H1 (cell line): ENCODE measurements around the gene SGCD. TPM values are rescaled to one million over a fixed set of nuclear protein-coding genes. Genes with fewer than 3 reads are reported as not detected.

ENCODE experiments used
- CTCF ChIA-PET: fragments of 300-600 bp; sonication (Branson Sonifier 250); formaldehyde crosslinking; loops from one replicate; lab custom pipeline; 2021; ENCODE audit not compliant: partially characterized antibody; lab: Charles Lee
- POLR2A ChIA-PET: fragments of 300-600 bp; sonication (Branson Sonifier 250); formaldehyde crosslinking; loops from one replicate; lab custom pipeline; 2021; ENCODE audit warnings: inconsistent platforms; ENCODE audit not compliant: partially characterized antibody; lab: Charles Lee
- DNase-seq, 2 experiments: peaks; one replicate each; pipeline versions ENCODE4 v3.0.0 to v3.0.0-alpha.2; 2010 to 2022; ENCODE audit warnings: low spot score in 2 of 2, low read depth in 1 of 2, mixed read lengths in 1 of 2
- FAIRE-seq: peaks from 2 replicates; lab custom pipeline; 2011; peaks lifted over from hg19 to GRCh38; lab: Jason Lieb, UNC
- H2AFZ ChIP-seq: 2 replicates; pipeline ENCODE4 v1.8.1; 2012; ENCODE audit warnings: low read length, inconsistent platforms
- H2AK5ac ChIP-seq: 2 replicates; pipeline ENCODE4 v1.6.1; 2013; ENCODE audit warnings: low read depth, low read length
- H2BK120ac ChIP-seq: replicated peaks from 2 replicates; pipeline ENCODE3; 2013; ENCODE audit warnings: low read depth, low read length, inconsistent platforms
- H2BK12ac ChIP-seq: 2 replicates; pipeline ENCODE4 v1.6.1; 2013; ENCODE audit warnings: low read depth, low read length
- H2BK15ac ChIP-seq: 2 replicates; pipeline ENCODE4 v1.6.1; 2013; ENCODE audit warnings: low read length
- H2BK20ac ChIP-seq: 2 replicates; pipeline ENCODE4 v1.6.1; 2013; ENCODE audit warnings: low read length
- H2BK5ac ChIP-seq: 2 replicates; pipeline ENCODE4 v1.6.1; 2013; ENCODE audit warnings: low read depth, low read length
- H3K14ac ChIP-seq: 2 replicates; pipeline ENCODE4 v1.6.1; 2013; ENCODE audit warnings: inconsistent platforms; ENCODE audit not compliant: insufficient read length
- H3K18ac ChIP-seq: 2 replicates; pipeline ENCODE4 v1.6.1; 2013; ENCODE audit warnings: low read length; ENCODE audit errors: extremely low read depth
- H3K23ac ChIP-seq: 2 replicates; pipeline ENCODE4 v1.6.1; 2013; ENCODE audit warnings: inconsistent platforms; ENCODE audit not compliant: insufficient read length
- H3K23me2 ChIP-seq: 2 replicates; pipeline ENCODE4 v1.6.1; 2013; ENCODE audit warnings: low read depth, low read length
- H3K27ac ChIP-seq: 2 replicates; pipeline ENCODE4 v1.6.1; 2011; ENCODE audit warnings: low read depth, low read length, inconsistent platforms
- H3K27me3 ChIP-seq, 4 experiments: replicated peaks in 1 of 4; 1 replicate in 1 of 4; 2 replicates in 3 of 4; pipeline versions ENCODE4 v1.6.1 to v1.8.1; 2011 to 2013; ENCODE audit warnings: low read length in 3 of 4, mild to moderate bottlenecking in 3 of 4, inconsistent platforms in 2 of 4, mixed read lengths in 2 of 4, moderate library complexity in 1 of 4; ENCODE audit not compliant: control insufficient read depth in 3 of 4, insufficient read depth in 3 of 4; ENCODE audit errors: extremely low read depth in 1 of 4
- H3K36me3 ChIP-seq, 4 experiments: 2 replicates each; pipeline versions ENCODE4 v1.6.1 to v1.8.1; 2011 to 2013; ENCODE audit warnings: mild to moderate bottlenecking in 4 of 4, low read length in 3 of 4, moderate library complexity in 2 of 4, control low read depth in 1 of 4, inconsistent platforms in 1 of 4; ENCODE audit not compliant: insufficient read depth in 4 of 4, control insufficient read depth in 2 of 4
- H3K4ac ChIP-seq: replicated peaks from 2 replicates; pipeline ENCODE3; 2013; ENCODE audit warnings: low read length, low read depth, mixed read lengths, inconsistent platforms; ENCODE audit not compliant: insufficient read length
- H3K4me1 ChIP-seq, 4 experiments: replicated peaks in 1 of 4; 1 replicate in 1 of 4; 2 replicates in 3 of 4; pipeline versions ENCODE4 v1.6.1 to v1.8.1; 2011 to 2013; ENCODE audit warnings: low read length in 3 of 4, inconsistent platforms in 2 of 4, mixed read lengths in 1 of 4; ENCODE audit not compliant: insufficient read depth in 4 of 4, control insufficient read depth in 3 of 4
- H3K4me2 ChIP-seq, 2 experiments: 2 replicates each; pipeline versions ENCODE4 v1.6.1 to v1.8.1; 2011 to 2013; ENCODE audit warnings: low read depth in 2 of 2, low read length in 2 of 2, control low read depth in 1 of 2, inconsistent platforms in 1 of 2, mild to moderate bottlenecking in 1 of 2; ENCODE audit not compliant: insufficient read depth in 1 of 2
- H3K4me3 ChIP-seq, 4 experiments: fragments of 200-600, 300-600 bp in 1 of 4; sonication (generic), shearing (Covaris generic), sonication (Bioruptor Twin) in 1 of 4; 2 replicates each; pipeline versions ENCODE4 v1.5.1 to v1.8.1; 2011 to 2016; ENCODE audit warnings: low read length in 4 of 4, low read depth in 3 of 4, control low read depth in 2 of 4, inconsistent platforms in 2 of 4, mild to moderate bottlenecking in 2 of 4, mixed read lengths in 1 of 4, moderate library complexity in 1 of 4; ENCODE audit not compliant: insufficient read depth in 2 of 4; ENCODE audit errors: extremely low read depth in 1 of 4
- H3K56ac ChIP-seq: replicated peaks from 2 replicates; pipeline ENCODE3; 2013; ENCODE audit warnings: low read depth, mild to moderate bottlenecking, mixed read lengths, low read length, inconsistent platforms; ENCODE audit not compliant: insufficient read length
- H3K79me1 ChIP-seq: 2 replicates; pipeline ENCODE4 v1.6.1; 2013; ENCODE audit warnings: low read depth, low read length, control low read depth
- H3K79me2 ChIP-seq, 2 experiments: 2 replicates each; pipeline versions ENCODE4 v1.6.1 to v1.8.1; 2012 to 2013; ENCODE audit warnings: low read length in 2 of 2, mild to moderate bottlenecking in 2 of 2, inconsistent platforms in 1 of 2; ENCODE audit not compliant: insufficient read depth in 2 of 2, control insufficient read depth in 1 of 2
- H3K9ac ChIP-seq, 4 experiments: replicated peaks in 1 of 4; 1 replicate in 1 of 4; 2 replicates in 3 of 4; pipeline versions ENCODE4 v1.6.1 to v1.8.1; 2011 to 2013; ENCODE audit warnings: low read depth in 3 of 4, low read length in 3 of 4, control low read depth in 2 of 4, mild to moderate bottlenecking in 2 of 4, moderate library complexity in 2 of 4, inconsistent platforms in 1 of 4; ENCODE audit errors: extremely low read depth in 1 of 4
- H3K9me3 ChIP-seq, 2 experiments: 2 replicates each; pipeline versions ENCODE4 v1.6.1 to v1.8.1; 2012 to 2013; ENCODE audit warnings: mild to moderate bottlenecking in 2 of 2, moderate library complexity in 2 of 2, control low read depth in 1 of 2, inconsistent platforms in 1 of 2, low read depth in 1 of 2, low read length in 1 of 2, mixed read lengths in 1 of 2; ENCODE audit not compliant: insufficient read depth in 2 of 2
- H4K20me1 ChIP-seq, 2 experiments: replicated peaks in 1 of 2; 2 replicates each; pipeline versions ENCODE3 to v1.8.1; 2011 to 2013; ENCODE audit warnings: inconsistent platforms in 2 of 2, low read length in 2 of 2, mild to moderate bottlenecking in 1 of 2; ENCODE audit not compliant: insufficient read depth in 2 of 2, control insufficient read depth in 1 of 2
- H4K5ac ChIP-seq: 2 replicates; pipeline ENCODE4 v1.6.1; 2013; ENCODE audit warnings: low read length, low read depth, mixed read lengths, inconsistent platforms; ENCODE audit not compliant: insufficient read length
- H4K8ac ChIP-seq: 2 replicates; pipeline ENCODE4 v1.8.0; 2013; ENCODE audit warnings: mild to moderate bottlenecking, moderate library complexity, low read length, inconsistent platforms; ENCODE audit not compliant: insufficient read depth; ENCODE audit errors: extremely low read depth
- H4K91ac ChIP-seq: replicated peaks from 2 replicates; pipeline ENCODE3; 2013; ENCODE audit warnings: low read length, mixed read lengths, inconsistent platforms; ENCODE audit not compliant: insufficient read length
- CHD2 ChIP-seq: IDR thresholded peaks from 2 replicates; pipeline ENCODE4 v1.6.1; 2012; ENCODE audit warnings: low read length, improper control_type of control experiment
- GABPA ChIP-seq: IDR thresholded peaks from 2 replicates; pipeline ENCODE4 v1.6.1; 2011; ENCODE audit warnings: mild to moderate bottlenecking, low read length, moderate library complexity, borderline replicate concordance; ENCODE audit not compliant: insufficient read depth
- GTF2F1 ChIP-seq: IDR thresholded peaks from 2 replicates; pipeline ENCODE4 v1.6.1; 2012; ENCODE audit warnings: low read depth, low read length, improper control_type of control experiment, borderline replicate concordance
- KDM4A ChIP-seq: IDR thresholded peaks from one replicate; pipeline ENCODE4 v1.7.1; 2012; ENCODE audit warnings: low read depth, mild to moderate bottlenecking, moderate library complexity, low read length, inconsistent platforms; ENCODE audit not compliant: severe bottlenecking
- POLR2A ChIP-seq, 2 experiments: IDR thresholded peaks; 1 replicate in 1 of 2; 2 replicates in 1 of 2; pipeline ENCODE4 v1.6.1; 2011; ENCODE audit warnings: low read depth in 2 of 2, low read length in 2 of 2, mild to moderate bottlenecking in 2 of 2; ENCODE audit errors: control extremely low read depth in 1 of 2
- RAD21 ChIP-seq, 2 experiments: IDR thresholded peaks in 1 of 2; conservative IDR thresholded peaks in 1 of 2; 2 replicates each; pipeline ENCODE4 v1.6.1; 2011; ENCODE audit warnings: low read depth in 2 of 2, low read length in 2 of 2, improper control_type of control experiment in 1 of 2, inconsistent platforms in 1 of 2, mild to moderate bottlenecking in 1 of 2, moderate library complexity in 1 of 2
- RNF2 ChIP-seq: fragments of 200-900, 300-1000 bp; sonication (generic); IDR thresholded peaks from 2 replicates; pipeline ENCODE4 v1.7.1; 2016; ENCODE audit warnings: borderline replicate concordance, low read depth, mild to moderate bottlenecking, antibody characterized with exemption, low read length; ENCODE audit not compliant: poor library complexity, severe bottlenecking; ENCODE audit errors: missing control alignments
- SP4 ChIP-seq: IDR thresholded peaks from 2 replicates; pipeline ENCODE4 v1.6.1; 2012; ENCODE audit warnings: low read length, inconsistent platforms
- SUZ12 ChIP-seq: fragments of 200-600 bp; sonication (generic); IDR thresholded peaks from 2 replicates; pipeline ENCODE4 v1.6.1; 2012; ENCODE audit warnings: mild to moderate bottlenecking, inconsistent platforms, low read length, moderate library complexity, mixed read lengths
- TAF1 ChIP-seq: IDR thresholded peaks from 2 replicates; pipeline ENCODE4 v1.6.1; 2011; ENCODE audit warnings: mild to moderate bottlenecking, low read depth, low read length
- TBP ChIP-seq: IDR thresholded peaks from 2 replicates; pipeline ENCODE4 v1.6.1; 2011; ENCODE audit warnings: low read depth, low read length, improper control_type of control experiment
- polyA plus RNA-seq, 7 experiments: library from polyadenylated mRNA; depleted of rRNA in 3 of 7; stranded (reverse) in 5 of 7; unstranded in 2 of 7; fragments of >200 nt in 5 of 7; fragments of 200-250 nt in 2 of 7; gene quantifications; 1 replicate in 5 of 7; 2 replicates in 1 of 7; 4 replicates in 1 of 7; pipeline versions ENCODE4 v1.2.1 to v1.2.3, GENCODE V29; 2011 to 2013; ENCODE audit warnings: missing spikeins in 2 of 7, mixed read lengths in 2 of 7
- total RNA-seq: library from RNA; stranded (reverse); fragmentation: NEBNext Ultra II Directional; extraction: Animal tissue kit (Norgen Biotek cat#: 25700); gene quantifications from 2 replicates; pipeline ENCODE4 v1.2.1, GENCODE V29; 2021
- TF ChIP-seq, protein P1 (sequence below): IDR thresholded peaks from 2 replicates; pipeline ENCODE4 v1.6.1; 2012; ENCODE audit warnings: inconsistent platforms
- TF ChIP-seq, protein P2 (sequence below): IDR thresholded peaks from 2 replicates; pipeline ENCODE4 v1.6.1; 2011; ENCODE audit warnings: low read depth, mild to moderate bottlenecking, low read length; ENCODE audit not compliant: insufficient read depth
- TF ChIP-seq, protein P3 (sequence below): IDR thresholded peaks from 2 replicates; pipeline ENCODE4 v1.6.1; 2011; ENCODE audit warnings: low read length, improper control_type of control experiment

Gene SGCD
- total and polyA plus RNA-seq, 2 of the 8 experiments (the other 6 are each of a cell fraction or from before 2014, with no cell fraction given), result 0.04 to 0.08 TPM

DNA sequence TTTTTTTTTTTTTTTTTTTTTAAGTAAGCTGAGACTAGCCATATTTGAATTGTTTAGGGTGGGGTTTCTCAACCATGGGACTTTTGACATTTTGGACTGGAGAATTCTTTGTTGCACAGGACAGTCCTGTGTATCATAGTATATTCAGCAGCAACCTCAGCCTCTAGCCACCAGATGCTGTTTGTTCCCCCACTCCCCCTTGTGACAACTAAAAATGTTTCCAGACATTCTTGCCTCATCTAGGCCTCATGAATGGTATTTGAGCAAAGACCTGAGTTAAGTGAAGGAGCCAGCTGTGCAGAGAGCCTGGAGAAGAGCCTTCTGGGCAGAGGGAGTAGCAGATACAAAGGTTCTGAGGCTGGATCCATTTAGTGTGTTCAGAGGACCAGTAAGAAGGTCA is 155.9 kb downstream of the SGCD start:
- Histone ChIP-seq H2BK120ac (no peak overlapping the region), H3K14ac (no peak overlapping the region), H3K56ac (no peak overlapping the region), H2BK12ac (no peak overlapping the region), H2BK15ac (no peak overlapping the region), H3K79me1 (no peaks in the 10 kb centered on the region), H3K4me3 (no peak overlapping the region), H3K18ac (no peak overlapping the region), H2AK5ac (no peak overlapping the region), H3K27ac (no peak overlapping the region), H4K91ac (no peak overlapping the region), H3K23me2 (no peaks in the 10 kb centered on the region), H2AFZ (no peak overlapping the region), H4K20me1 (no peaks in the 10 kb centered on the region), H4K8ac (no peak overlapping the region), H3K9me3 (no peaks in the 10 kb centered on the region), H3K36me3 (no peaks in the 10 kb centered on the region), H3K79me2 (no peaks in the 10 kb centered on the region), H3K4ac (no peak overlapping the region), H2BK5ac (no peak overlapping the region), H3K4me2 (no peak overlapping the region), H3K23ac (no peak overlapping the region), H4K5ac (no peak overlapping the region), H3K9ac (no peak overlapping the region), H2BK20ac (no peak overlapping the region), H3K4me1 (no peaks in the 10 kb centered on the region), H3K27me3 (no peaks in the 10 kb centered on the region)
- DNase-seq, result no peak
- no peak for FAIRE-seq
- ChIA-PET CTCF (no interaction called here), POLR2A (no interaction called here)
- TF ChIP-seq CHD2, result no peak
- TF ChIP-seq POLR2A (IDR thresholded peaks at IDR 0.05; ENCODE audit: control extremely low read depth in 1 of 2, low read depth in 2 of 2, low read length in 2 of 2), result no peak
- no peak for TF ChIP-seq SP4
- TF ChIP-seq, protein P1, sequence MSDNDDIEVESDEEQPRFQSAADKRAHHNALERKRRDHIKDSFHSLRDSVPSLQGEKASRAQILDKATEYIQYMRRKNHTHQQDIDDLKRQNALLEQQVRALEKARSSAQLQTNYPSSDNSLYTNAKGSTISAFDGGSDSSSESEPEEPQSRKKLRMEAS, result no peak
- no peak for TF ChIP-seq TBP
- no peak for TF ChIP-seq RNF2
- no peak for TF ChIP-seq RAD21 (IDR thresholded peaks at IDR 0.05 in 1 of 2, conservative IDR thresholded peaks at IDR 0.05 in 1 of 2; ENCODE audit: low read depth in 2 of 2, low read length in 2 of 2)
- TF ChIP-seq TAF1, result no peak
- TF ChIP-seq, protein P2, sequence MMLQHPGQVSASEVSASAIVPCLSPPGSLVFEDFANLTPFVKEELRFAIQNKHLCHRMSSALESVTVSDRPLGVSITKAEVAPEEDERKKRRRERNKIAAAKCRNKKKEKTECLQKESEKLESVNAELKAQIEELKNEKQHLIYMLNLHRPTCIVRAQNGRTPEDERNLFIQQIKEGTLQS, result no peak
- no peak for TF ChIP-seq GABPA
- no peak for TF ChIP-seq GTF2F1
- TF ChIP-seq, protein P3, sequence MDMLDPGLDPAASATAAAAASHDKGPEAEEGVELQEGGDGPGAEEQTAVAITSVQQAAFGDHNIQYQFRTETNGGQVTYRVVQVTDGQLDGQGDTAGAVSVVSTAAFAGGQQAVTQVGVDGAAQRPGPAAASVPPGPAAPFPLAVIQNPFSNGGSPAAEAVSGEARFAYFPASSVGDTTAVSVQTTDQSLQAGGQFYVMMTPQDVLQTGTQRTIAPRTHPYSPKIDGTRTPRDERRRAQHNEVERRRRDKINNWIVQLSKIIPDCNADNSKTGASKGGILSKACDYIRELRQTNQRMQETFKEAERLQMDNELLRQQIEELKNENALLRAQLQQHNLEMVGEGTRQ, result no peak
- TF ChIP-seq KDM4A, result no peak
- no peak for TF ChIP-seq SUZ12
